ENCODE measurements around the gene PDE4A.
"Not testable (repeated sequence)": the region's sequence is repeated elsewhere in the genome, so short reads cannot be mapped to it uniquely, and the experiment has no call there.

Gene PDE4A

DNA sequence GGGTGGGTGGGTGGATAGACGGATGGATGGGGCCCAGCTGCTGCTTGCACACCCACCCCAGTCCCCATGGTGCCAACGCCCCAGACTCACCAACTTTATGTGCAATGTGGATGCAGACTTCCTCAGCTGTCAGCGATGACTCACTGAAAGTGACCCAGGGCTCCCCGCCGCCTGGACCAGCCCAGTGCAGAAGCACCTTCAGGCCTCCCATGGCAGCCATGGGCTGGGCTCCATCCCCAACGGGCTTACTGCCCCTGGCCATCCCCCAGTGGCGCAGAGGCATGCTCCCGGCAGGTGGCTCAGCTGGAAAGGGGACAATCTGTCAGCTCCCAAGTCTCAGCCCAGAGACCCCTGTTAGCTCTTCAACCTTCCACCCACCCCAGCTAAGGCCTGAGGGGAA, 42.2 kb upstream of the PDE4A start:
- peaks cover 18% of the 10 kb centered on the region for H3K79me2 ChIP-seq (ENCODE audit: insufficient read depth, low read length)
- no peak for TF ChIP-seq EZH2phosphoT487 (conservative IDR thresholded peaks at IDR 0.05; ENCODE audit: low read length)
- TF ChIP-seq, protein P1, sequence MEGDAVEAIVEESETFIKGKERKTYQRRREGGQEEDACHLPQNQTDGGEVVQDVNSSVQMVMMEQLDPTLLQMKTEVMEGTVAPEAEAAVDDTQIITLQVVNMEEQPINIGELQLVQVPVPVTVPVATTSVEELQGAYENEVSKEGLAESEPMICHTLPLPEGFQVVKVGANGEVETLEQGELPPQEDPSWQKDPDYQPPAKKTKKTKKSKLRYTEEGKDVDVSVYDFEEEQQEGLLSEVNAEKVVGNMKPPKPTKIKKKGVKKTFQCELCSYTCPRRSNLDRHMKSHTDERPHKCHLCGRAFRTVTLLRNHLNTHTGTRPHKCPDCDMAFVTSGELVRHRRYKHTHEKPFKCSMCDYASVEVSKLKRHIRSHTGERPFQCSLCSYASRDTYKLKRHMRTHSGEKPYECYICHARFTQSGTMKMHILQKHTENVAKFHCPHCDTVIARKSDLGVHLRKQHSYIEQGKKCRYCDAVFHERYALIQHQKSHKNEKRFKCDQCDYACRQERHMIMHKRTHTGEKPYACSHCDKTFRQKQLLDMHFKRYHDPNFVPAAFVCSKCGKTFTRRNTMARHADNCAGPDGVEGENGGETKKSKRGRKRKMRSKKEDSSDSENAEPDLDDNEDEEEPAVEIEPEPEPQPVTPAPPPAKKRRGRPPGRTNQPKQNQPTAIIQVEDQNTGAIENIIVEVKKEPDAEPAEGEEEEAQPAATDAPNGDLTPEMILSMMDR (IDR thresholded peaks at IDR 0.05; ENCODE audit: insufficient read depth, low read length, poor library complexity, severe bottlenecking): no peak
- no peaks in the 10 kb centered on the region for H3K27me3 ChIP-seq (ENCODE audit: low read length)
- no peak overlapping the region for H2AFZ ChIP-seq (ENCODE audit: low read depth, low read length, severe bottlenecking)
- H3K9ac ChIP-seq (ENCODE audit: low read length): no peak overlapping the region
- H3K4me2 ChIP-seq (ENCODE audit: low read depth, low read length, poor library complexity, severe bottlenecking): no peak overlapping the region
- no peak overlapping the region for H3K4me3 ChIP-seq (ENCODE audit: insufficient read depth, low read length, poor library complexity, severe bottlenecking)
- no peaks in the 10 kb centered on the region for H3K9me2 ChIP-seq (replicated peaks; ENCODE audit: insufficient read depth, low read length)
- H4K20me1 ChIP-seq (ENCODE audit: low read depth, low read length): no peaks in the 10 kb centered on the region
- no peaks in the 10 kb centered on the region for H3F3A ChIP-seq (ENCODE audit: insufficient read depth)
- no peak overlapping the region for H3K27ac ChIP-seq (ENCODE audit: low read depth, low read length)
- H3K36me3 ChIP-seq (ENCODE audit: low read length): no peaks in the 10 kb centered on the region
- H3K9me3 ChIP-seq (ENCODE audit: insufficient read depth, low read length): no peaks in the 10 kb centered on the region

DNA sequence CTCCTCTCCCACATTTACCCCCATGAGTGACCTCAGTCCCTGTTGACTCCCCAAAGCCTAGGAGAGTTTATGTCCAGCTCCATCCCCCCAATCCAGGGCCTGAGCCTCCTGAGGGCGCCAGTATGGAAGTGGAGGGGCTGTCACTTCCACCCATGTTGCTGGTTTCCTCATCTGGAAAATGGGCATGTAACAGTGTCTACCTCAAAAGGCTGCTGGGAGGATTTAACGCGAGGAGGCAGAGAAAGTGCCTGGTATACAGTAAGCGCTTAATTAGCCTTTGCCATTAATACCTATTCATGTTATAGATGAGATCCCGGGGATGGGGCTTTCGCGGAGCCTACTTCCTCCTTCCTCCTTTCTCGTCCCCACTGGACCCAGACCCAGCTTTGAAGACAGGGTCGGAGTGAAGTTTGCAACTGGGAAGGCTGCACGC, 40.4 kb upstream of the PDE4A start:
- peaks cover 18% of the 10 kb centered on the region for H3K79me2 ChIP-seq (ENCODE audit: insufficient read depth, low read length)
- peak overlapping the region; percentile 69 for H2AFZ ChIP-seq (ENCODE audit: low read depth, low read length, severe bottlenecking)
- H3K4me2 ChIP-seq (ENCODE audit: low read depth, low read length, poor library complexity, severe bottlenecking): peak overlapping the region; percentile 95
- H3F3A ChIP-seq (ENCODE audit: insufficient read depth): no peaks in the 10 kb centered on the region
- no peaks in the 10 kb centered on the region for H3K9me3 ChIP-seq (ENCODE audit: insufficient read depth, low read length)
- no peaks in the 10 kb centered on the region for H3K36me3 ChIP-seq (ENCODE audit: low read length)
- no peaks in the 10 kb centered on the region for H3K9me2 ChIP-seq (replicated peaks; ENCODE audit: insufficient read depth, low read length)
- no peaks in the 10 kb centered on the region for H4K20me1 ChIP-seq (ENCODE audit: low read depth, low read length)
- TF ChIP-seq EZH2phosphoT487 (conservative IDR thresholded peaks at IDR 0.05; ENCODE audit: low read length): no peak
- TF ChIP-seq, protein P1 (IDR thresholded peaks at IDR 0.05; ENCODE audit: insufficient read depth, low read length, poor library complexity, severe bottlenecking): no peak
- H3K9ac ChIP-seq (ENCODE audit: low read length): peak overlapping the region; percentile 95
- H3K4me3 ChIP-seq (ENCODE audit: insufficient read depth, low read length, poor library complexity, severe bottlenecking): peak overlapping the region; percentile 97
- H3K27ac ChIP-seq (ENCODE audit: low read depth, low read length): peak overlapping the region; percentile 68
- no peaks in the 10 kb centered on the region for H3K27me3 ChIP-seq (ENCODE audit: low read length)

DNA sequence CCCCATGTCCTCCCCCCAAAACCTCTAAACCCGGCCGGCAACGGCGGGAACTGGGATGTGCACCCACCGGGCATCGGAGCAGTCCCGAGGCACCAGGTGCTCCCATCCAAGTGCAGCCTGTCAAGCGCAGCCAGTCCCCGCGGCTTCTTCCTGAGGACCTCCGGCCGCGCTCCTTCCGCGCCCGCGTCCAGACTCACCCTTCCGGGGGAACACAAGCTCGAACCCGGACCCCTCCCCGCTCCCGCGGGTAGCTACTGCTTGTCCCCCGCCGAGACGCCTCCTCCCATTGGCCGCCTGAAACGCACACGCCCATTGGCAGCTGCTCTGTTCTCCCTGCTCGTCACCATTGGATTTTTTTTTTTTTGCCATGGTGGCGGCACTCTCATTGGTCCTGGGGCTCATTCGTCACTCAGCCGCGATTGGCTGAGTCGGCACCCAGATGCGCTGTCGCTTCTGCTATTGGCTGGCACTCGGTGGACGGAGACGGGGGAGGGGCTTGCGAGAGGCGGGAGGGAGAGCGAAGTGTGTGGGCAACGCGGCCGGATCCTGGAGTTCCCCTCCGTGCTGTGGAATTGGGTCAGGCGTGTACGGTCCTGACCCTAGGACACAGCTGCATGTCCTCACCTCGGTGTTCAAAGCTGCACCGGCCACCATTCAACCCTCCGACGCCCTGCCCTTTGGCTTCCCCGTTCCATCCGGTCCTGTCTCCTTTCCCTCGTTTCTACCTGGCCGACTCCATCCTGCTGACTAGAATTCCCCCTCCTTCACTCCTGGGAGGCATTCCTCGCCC, 39.8 kb upstream of the PDE4A start, which contains the start of gene TYK2:
Gene TYK2, minus strand, starts transcription at position 260 of the 790 bp plus-strand sequence. CDS start 2,166 bp downstream, outside the sequence.
- H3K9me3 ChIP-seq (ENCODE audit: insufficient read depth, low read length): no peaks in the 10 kb centered on the region
- H3K36me3 ChIP-seq (ENCODE audit: low read length): no peaks in the 10 kb centered on the region
- no peaks in the 10 kb centered on the region for H3F3A ChIP-seq (ENCODE audit: insufficient read depth)
- peak within 1 kb of the TSS; percentile 69 for H2AFZ ChIP-seq (ENCODE audit: low read depth, low read length, severe bottlenecking)
- H3K4me3 ChIP-seq (ENCODE audit: insufficient read depth, low read length, poor library complexity, severe bottlenecking): peak within 1 kb of the TSS; percentile 97
- peaks cover 18% of the 10 kb centered on the region for H3K79me2 ChIP-seq (ENCODE audit: insufficient read depth, low read length)
- no peaks in the 10 kb centered on the region for H3K27me3 ChIP-seq (ENCODE audit: low read length)
- H3K27ac ChIP-seq (ENCODE audit: low read depth, low read length): peak within 1 kb of the TSS; percentile 68
- H3K9ac ChIP-seq (ENCODE audit: low read length): peak within 1 kb of the TSS; percentile 95
- H3K4me2 ChIP-seq (ENCODE audit: low read depth, low read length, poor library complexity, severe bottlenecking): peak within 1 kb of the TSS; percentile 95
- no peaks in the 10 kb centered on the region for H3K9me2 ChIP-seq (replicated peaks; ENCODE audit: insufficient read depth, low read length)
- H4K20me1 ChIP-seq (ENCODE audit: low read depth, low read length): no peaks in the 10 kb centered on the region
- no peak for TF ChIP-seq EZH2phosphoT487 (conservative IDR thresholded peaks at IDR 0.05; ENCODE audit: low read length)
- TF ChIP-seq, protein P1 (IDR thresholded peaks at IDR 0.05; ENCODE audit: insufficient read depth, low read length, poor library complexity, severe bottlenecking): no peak

DNA sequence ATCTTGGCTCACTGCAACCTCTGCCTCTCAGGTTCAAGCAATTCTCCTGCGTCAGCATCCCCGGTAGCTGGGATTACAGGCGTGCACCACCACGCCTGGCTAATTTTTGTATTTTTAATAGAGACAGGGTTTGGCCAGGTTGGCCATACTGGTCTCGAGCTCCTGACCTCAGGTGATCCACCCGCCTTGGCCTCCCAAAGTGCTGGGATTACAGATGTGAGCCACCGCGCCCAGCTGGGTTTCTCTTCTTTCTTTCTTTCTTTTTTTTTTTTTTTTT, 37.2 kb upstream of the PDE4A start:
- H3K27ac ChIP-seq (ENCODE audit: low read depth, low read length); H3K4me2 ChIP-seq (ENCODE audit: low read depth, low read length, poor library complexity, severe bottlenecking); H3K27me3 ChIP-seq (ENCODE audit: low read length); H3K9me2 ChIP-seq (replicated peaks; ENCODE audit: insufficient read depth, low read length); H3K4me3 ChIP-seq (ENCODE audit: insufficient read depth, low read length, poor library complexity, severe bottlenecking); H3K9me3 ChIP-seq (ENCODE audit: insufficient read depth, low read length); H3F3A ChIP-seq (ENCODE audit: insufficient read depth); H3K9ac ChIP-seq (ENCODE audit: low read length); H3K36me3 ChIP-seq (ENCODE audit: low read length); H4K20me1 ChIP-seq (ENCODE audit: low read depth, low read length); H2AFZ ChIP-seq (ENCODE audit: low read depth, low read length, severe bottlenecking): not testable (repeated sequence)
- peaks cover 17% of the 10 kb centered on the region for H3K79me2 ChIP-seq (ENCODE audit: insufficient read depth, low read length)
